ENCODE measurements around the gene ARL4D.

GRCh38 chr17:43356999-43357398 lies 41.8 kb upstream of the ARL4D start:
- TF ChIP-seq, protein P1, sequence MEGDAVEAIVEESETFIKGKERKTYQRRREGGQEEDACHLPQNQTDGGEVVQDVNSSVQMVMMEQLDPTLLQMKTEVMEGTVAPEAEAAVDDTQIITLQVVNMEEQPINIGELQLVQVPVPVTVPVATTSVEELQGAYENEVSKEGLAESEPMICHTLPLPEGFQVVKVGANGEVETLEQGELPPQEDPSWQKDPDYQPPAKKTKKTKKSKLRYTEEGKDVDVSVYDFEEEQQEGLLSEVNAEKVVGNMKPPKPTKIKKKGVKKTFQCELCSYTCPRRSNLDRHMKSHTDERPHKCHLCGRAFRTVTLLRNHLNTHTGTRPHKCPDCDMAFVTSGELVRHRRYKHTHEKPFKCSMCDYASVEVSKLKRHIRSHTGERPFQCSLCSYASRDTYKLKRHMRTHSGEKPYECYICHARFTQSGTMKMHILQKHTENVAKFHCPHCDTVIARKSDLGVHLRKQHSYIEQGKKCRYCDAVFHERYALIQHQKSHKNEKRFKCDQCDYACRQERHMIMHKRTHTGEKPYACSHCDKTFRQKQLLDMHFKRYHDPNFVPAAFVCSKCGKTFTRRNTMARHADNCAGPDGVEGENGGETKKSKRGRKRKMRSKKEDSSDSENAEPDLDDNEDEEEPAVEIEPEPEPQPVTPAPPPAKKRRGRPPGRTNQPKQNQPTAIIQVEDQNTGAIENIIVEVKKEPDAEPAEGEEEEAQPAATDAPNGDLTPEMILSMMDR (IDR thresholded peaks at IDR 0.05), result no peak
- no peak for TF ChIP-seq POLR2A (IDR thresholded peaks at IDR 0.05)
